ENCODE measurements around the gene CDH20.
A peak's percentile ranks its signal among the peaks of the same experiment; 100 is the strongest.

The CDH20 gene

GRCh38 chr18:61333271-61333745, at the start of gene CDH20:
CDH20 (plus strand) TSS chr18:61333430.
- DNase-seq: no peak

GRCh38 chr18:61284039-61284438, 49.2 kb upstream of the CDH20 start:
- no peak for DNase-seq

- no peak for DNase-seq
These were observed 47.5 kb upstream of the CDH20 start for GRCh38 chr18:61285777-61286176.

- no peak for DNase-seq
These were observed 46.4 kb upstream of the CDH20 start for GRCh38 chr18:61286867-61287266.

- no peak for DNase-seq
These were observed 42.6 kb upstream of the CDH20 start for GRCh38 chr18:61290616-61291015.

GRCh38 chr18:61292280-61293035, 40.8 kb upstream of the CDH20 start:
- DNase-seq: no peak

- no peak for DNase-seq
These were observed 38.1 kb upstream of the CDH20 start for GRCh38 chr18:61295153-61295552.

GRCh38 chr18:61308004-61308403, 25.2 kb upstream of the CDH20 start:
- no peak for DNase-seq

- DNase-seq: no peak
These were observed 24.3 kb upstream of the CDH20 start for GRCh38 chr18:61308795-61309393.

GRCh38 chr18:61322265-61322873, 10.9 kb upstream of the CDH20 start:
- DNase-seq: peak; percentile 9

GRCh38 chr18:61323951-61324350, 9.3 kb upstream of the CDH20 start:
- DNase-seq: no peak

GRCh38 chr18:61326407-61326806, 6.8 kb upstream of the CDH20 start:
- DNase-seq: no peak

GRCh38 chr18:61329398-61329797, 3.8 kb upstream of the CDH20 start:
- no peak for DNase-seq

GRCh38 chr18:61331051-61331450, 2.2 kb upstream of the CDH20 start:
- no peak for DNase-seq

- no peak for DNase-seq
These were observed 688 bp downstream of the CDH20 start for GRCh38 chr18:61333746-61334490.

- no peak for DNase-seq
These were observed 1.2 kb downstream of the CDH20 start for GRCh38 chr18:61334491-61334850.

- no peak for DNase-seq
These were observed 1.9 kb downstream of the CDH20 start for GRCh38 chr18:61334951-61335683.

- no peak for DNase-seq
These were observed 2.7 kb downstream of the CDH20 start for GRCh38 chr18:61335684-61336555.

GRCh38 chr18:61336766-61337165, 3.5 kb downstream of the CDH20 start:
- DNase-seq: no peak

- no peak for DNase-seq
These were observed 4.3 kb downstream of the CDH20 start for GRCh38 chr18:61337527-61337926.

- DNase-seq: no peak
These were observed 6.9 kb downstream of the CDH20 start for GRCh38 chr18:61340148-61340547.

- no peak for DNase-seq
These were observed 15.0 kb downstream of the CDH20 start for GRCh38 chr18:61348230-61348629.

Data from NCI-H446 treated with DMSO at 0.1 percent for 48 hours (cell line).